Measurements from ENCODE around the gene ACTRT2.

DNA sequence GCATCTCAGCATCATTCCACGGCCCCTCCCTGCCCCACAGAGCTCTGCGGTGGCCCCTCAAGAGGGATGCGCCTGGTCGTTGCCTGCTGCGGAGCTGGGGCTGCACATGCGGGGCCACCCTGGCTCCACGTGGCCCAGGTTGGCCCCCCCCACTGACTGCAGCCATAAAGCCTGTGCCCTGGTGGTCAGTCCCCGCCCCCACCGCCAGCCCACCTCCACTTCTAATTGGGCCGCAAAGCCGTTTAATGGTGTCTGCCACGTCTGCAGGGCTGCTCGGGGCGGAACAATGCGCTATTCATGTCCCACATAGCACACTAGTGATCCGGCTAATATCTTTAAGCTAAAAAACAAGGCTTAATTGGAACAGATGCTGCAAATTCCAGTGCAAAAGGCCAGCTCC is 33.5 kb upstream of the ACTRT2 start:
- TF ChIP-seq POLR2AphosphoS5 (IDR thresholded peaks at IDR 0.05; ENCODE audit: low read length) (no peak), SMAD1 (IDR thresholded peaks at IDR 0.05; ENCODE audit: low read depth, partially characterized antibody) (no peak), GABPA (IDR thresholded peaks at IDR 0.05; ENCODE audit: low read depth) (no peak), MTA3 (IDR thresholded peaks at IDR 0.05; ENCODE audit: borderline replicate concordance, low read length) (no peak), CREB1 (IDR thresholded peaks at IDR 0.05; ENCODE audit: low read depth) (no peak)
- TF ChIP-seq, protein P1, sequence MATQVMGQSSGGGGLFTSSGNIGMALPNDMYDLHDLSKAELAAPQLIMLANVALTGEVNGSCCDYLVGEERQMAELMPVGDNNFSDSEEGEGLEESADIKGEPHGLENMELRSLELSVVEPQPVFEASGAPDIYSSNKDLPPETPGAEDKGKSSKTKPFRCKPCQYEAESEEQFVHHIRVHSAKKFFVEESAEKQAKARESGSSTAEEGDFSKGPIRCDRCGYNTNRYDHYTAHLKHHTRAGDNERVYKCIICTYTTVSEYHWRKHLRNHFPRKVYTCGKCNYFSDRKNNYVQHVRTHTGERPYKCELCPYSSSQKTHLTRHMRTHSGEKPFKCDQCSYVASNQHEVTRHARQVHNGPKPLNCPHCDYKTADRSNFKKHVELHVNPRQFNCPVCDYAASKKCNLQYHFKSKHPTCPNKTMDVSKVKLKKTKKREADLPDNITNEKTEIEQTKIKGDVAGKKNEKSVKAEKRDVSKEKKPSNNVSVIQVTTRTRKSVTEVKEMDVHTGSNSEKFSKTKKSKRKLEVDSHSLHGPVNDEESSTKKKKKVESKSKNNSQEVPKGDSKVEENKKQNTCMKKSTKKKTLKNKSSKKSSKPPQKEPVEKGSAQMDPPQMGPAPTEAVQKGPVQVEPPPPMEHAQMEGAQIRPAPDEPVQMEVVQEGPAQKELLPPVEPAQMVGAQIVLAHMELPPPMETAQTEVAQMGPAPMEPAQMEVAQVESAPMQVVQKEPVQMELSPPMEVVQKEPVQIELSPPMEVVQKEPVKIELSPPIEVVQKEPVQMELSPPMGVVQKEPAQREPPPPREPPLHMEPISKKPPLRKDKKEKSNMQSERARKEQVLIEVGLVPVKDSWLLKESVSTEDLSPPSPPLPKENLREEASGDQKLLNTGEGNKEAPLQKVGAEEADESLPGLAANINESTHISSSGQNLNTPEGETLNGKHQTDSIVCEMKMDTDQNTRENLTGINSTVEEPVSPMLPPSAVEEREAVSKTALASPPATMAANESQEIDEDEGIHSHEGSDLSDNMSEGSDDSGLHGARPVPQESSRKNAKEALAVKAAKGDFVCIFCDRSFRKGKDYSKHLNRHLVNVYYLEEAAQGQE (IDR thresholded peaks at IDR 0.05; ENCODE audit: low read depth, low read length), result no peak
- TF ChIP-seq, protein P2, sequence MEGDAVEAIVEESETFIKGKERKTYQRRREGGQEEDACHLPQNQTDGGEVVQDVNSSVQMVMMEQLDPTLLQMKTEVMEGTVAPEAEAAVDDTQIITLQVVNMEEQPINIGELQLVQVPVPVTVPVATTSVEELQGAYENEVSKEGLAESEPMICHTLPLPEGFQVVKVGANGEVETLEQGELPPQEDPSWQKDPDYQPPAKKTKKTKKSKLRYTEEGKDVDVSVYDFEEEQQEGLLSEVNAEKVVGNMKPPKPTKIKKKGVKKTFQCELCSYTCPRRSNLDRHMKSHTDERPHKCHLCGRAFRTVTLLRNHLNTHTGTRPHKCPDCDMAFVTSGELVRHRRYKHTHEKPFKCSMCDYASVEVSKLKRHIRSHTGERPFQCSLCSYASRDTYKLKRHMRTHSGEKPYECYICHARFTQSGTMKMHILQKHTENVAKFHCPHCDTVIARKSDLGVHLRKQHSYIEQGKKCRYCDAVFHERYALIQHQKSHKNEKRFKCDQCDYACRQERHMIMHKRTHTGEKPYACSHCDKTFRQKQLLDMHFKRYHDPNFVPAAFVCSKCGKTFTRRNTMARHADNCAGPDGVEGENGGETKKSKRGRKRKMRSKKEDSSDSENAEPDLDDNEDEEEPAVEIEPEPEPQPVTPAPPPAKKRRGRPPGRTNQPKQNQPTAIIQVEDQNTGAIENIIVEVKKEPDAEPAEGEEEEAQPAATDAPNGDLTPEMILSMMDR (IDR thresholded peaks at IDR 0.05 in 2 of 3, conservative IDR thresholded peaks at IDR 0.05 in 1 of 3; ENCODE audit: control insufficient read depth in 2 of 3, extremely low read depth in 1 of 3, insufficient read depth in 1 of 3, low read depth in 3 of 3, low read length in 3 of 3), result no peak

All from GM12878 (cell line).